Naive B cell (primary cell): ENCODE data around the gene ADA. TPM values are rescaled to one million over a fixed set of nuclear protein-coding genes. Genes with fewer than 3 reads are reported as not detected.
A peak's percentile ranks its signal among the peaks of the same experiment; 100 is the strongest.

Source experiments
- ATAC-seq, 2 donors: fragments of 150-1000 bp; cut with Tn5 transposase; 2 replicates each; pipeline ENCODE4 v1.10.0; 2021; ENCODE audit warnings: low read depth in 2 of 2, mild to moderate bottlenecking in 2 of 2, moderate library complexity in 2 of 2
- DNase-seq: peaks from one replicate; pipeline ENCODE4 v3.0.0; 2022
- H3K27ac Mint-ChIP-seq, 6 donors: one replicate each; pipeline ENCODE4 v1.8.0; 2020 to 2022; ENCODE audit warnings: mild to moderate bottlenecking in 6 of 6, mixed read lengths in 6 of 6, moderate library complexity in 5 of 6, inconsistent platforms in 2 of 6
- H3K27me3 Mint-ChIP-seq, 3 donors: one replicate each; pipeline ENCODE4 v1.8.0; 2021 to 2022; ENCODE audit warnings: mixed read lengths in 3 of 3, mild to moderate bottlenecking in 1 of 3
- H3K36me3 Mint-ChIP-seq, 2 donors: one replicate each; pipeline ENCODE4 v1.8.0; 2020 to 2022; ENCODE audit warnings: mixed read lengths in 2 of 2, inconsistent platforms in 1 of 2, mild to moderate bottlenecking in 1 of 2
- H3K4me1 Mint-ChIP-seq, 3 donors: one replicate each; pipeline ENCODE4 v1.8.0; 2020 to 2022; ENCODE audit warnings: mixed read lengths in 3 of 3, inconsistent platforms in 1 of 3, mild to moderate bottlenecking in 1 of 3, moderate library complexity in 1 of 3
- H3K4me3 Mint-ChIP-seq, 8 donors: one replicate each; pipeline ENCODE4 v1.8.0; 2020 to 2022; ENCODE audit warnings: mild to moderate bottlenecking in 8 of 8, mixed read lengths in 8 of 8, moderate library complexity in 8 of 8, inconsistent platforms in 2 of 8
- H3K9me3 Mint-ChIP-seq, 7 donors: one replicate each; pipeline ENCODE4 v1.8.0; 2020 to 2022; ENCODE audit warnings: mixed read lengths in 7 of 7, mild to moderate bottlenecking in 5 of 7, inconsistent platforms in 2 of 7, moderate library complexity in 1 of 7
- polyA plus RNA-seq, 6 donors: library from polyadenylated mRNA; unstranded; fragments of 300-500 nt; fragmentation: Illumina TruSeq; gene quantifications; one replicate each; pipeline ENCODE4 v1.2.3, GENCODE V29; 2021; ENCODE audit warnings: low read depth in 6 of 6

Gene ADA
- polyA plus RNA-seq, 6 donors from 2014 or later = 1.7 to 7.6 (median 4.6) TPM

GRCh38 chr20:44633872-44634600 lies 17.5 kb downstream of the ADA start:
- no peak overlapping the region for H3K27ac Mint-ChIP-seq
- H3K27me3 Mint-ChIP-seq = no peaks in the 10 kb centered on the region
- H3K4me3 Mint-ChIP-seq = no peak overlapping the region
- peaks cover 5 to 20% (median 7%) of the 10 kb centered on the region in 3 donors for H3K4me1 Mint-ChIP-seq
- no peaks in the 10 kb centered on the region for H3K9me3 Mint-ChIP-seq
- peaks cover 0 to 4% of the 10 kb centered on the region in 2 donors for H3K36me3 Mint-ChIP-seq
- no peak for DNase-seq
- no peak for ATAC-seq

DNA sequence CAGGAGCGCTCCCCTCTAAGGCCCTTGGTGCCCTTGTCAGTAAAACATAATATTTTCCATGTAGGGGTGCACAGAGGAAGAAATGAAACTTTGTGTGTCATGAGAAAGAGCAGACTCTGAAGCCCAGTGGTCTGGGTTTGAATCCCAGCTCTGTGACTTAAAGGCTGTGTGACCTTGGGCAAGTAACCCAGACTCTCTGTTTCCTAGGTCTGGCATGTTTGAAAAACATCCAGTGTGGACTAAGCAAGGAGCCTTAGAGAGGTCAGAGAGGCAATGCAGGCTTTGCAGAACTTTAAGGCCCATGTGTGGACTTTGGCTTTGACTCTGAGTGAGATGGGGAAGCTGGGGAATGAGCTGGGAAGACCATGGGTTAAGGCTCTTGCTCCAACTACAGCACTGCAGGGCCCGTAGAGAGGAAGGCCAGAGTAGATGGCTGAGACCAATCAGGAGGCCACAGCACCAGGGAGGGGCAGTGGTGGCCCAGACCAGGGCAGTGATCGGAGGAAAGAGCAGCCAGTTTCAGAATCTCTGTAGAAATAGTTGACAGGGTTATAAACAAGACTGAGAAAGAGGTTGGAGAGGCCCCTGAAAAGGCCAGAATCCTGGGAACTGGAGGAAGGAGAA lies 18.2 kb downstream of the ADA start:
- Mint-ChIP-seq H3K27ac (peak overlapping the region in 3 of 6 donors; percentile 44 to 86 (median 53)), H3K4me3 (peak overlapping the region in 2 of 8 donors; percentile 51 to 80), H3K27me3 (no peaks in the 10 kb centered on the region), H3K9me3 (no peaks in the 10 kb centered on the region), H3K36me3 (no peaks in the 10 kb centered on the region), H3K4me1 (peaks cover 5 to 20% (median 7%) of the 10 kb centered on the region in 3 donors)
- no peak for DNase-seq
- ATAC-seq = no peak

DNA sequence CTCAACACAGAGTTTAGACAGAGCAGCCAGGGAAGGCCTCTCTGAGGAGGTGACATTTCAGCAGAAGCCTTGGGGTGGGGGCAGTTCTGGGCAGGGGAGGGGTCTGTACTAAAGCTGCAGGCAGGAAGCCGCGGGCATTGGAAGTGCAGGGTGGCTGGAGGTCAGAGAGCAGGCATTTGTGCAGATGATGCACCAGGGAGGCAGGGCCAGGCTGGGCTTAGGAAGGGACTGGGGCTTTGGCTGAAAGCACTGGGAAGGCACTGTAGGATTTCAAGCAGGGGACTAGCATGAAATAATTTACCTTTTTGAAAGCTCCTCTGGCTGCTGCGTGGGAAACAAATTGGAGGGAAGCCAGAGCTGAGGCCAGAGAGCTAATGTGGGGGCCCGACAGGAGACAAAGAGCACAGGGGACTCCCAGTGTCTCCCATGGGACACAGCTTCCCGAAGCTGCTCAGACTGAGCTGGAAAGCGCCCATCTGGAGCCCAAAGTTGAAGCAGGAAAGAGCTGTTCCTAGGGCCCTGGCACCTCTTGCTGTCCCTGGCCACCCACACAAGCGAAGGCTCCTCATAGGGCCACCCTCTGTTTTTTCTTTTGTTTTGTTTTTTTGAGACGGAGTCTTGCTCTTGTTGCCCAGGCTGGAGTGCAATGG lies 19.3 kb downstream of the ADA start:
- Mint-ChIP-seq H3K36me3 (no peaks in the 10 kb centered on the region), H3K4me3 (no peak overlapping the region), H3K27me3 (no peaks in the 10 kb centered on the region), H3K9me3 (no peaks in the 10 kb centered on the region), H3K4me1 (peaks cover 5 to 20% (median 7%) of the 10 kb centered on the region in 3 donors), H3K27ac (peak overlapping the region in 2 of 6 donors; percentile 24 to 32)
- no peak for ATAC-seq
- DNase-seq = no peak

DNA sequence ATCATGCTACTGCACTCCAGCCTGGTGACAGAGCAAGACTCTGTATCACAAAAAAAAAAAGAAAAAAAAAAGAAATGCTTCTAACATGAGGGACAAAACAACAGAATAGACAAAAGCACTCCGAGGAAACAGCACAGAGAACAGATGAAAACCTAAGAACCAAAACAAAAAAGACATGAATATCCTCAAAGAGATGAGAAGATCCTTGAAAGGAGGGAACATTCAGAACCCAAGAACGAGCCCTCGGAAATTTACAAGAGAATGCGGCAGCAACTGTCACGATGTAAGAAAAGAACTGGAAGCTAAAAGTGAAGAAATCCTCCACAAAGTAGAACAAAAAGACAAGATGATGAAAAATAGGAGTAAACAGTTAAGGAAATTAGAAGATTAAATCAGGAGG lies 21.2 kb downstream of the ADA start:
- ATAC-seq (no peak), DNase-seq (no peak)
- H3K9me3 Mint-ChIP-seq = no peaks in the 10 kb centered on the region
- no peaks in the 10 kb centered on the region for H3K27me3 Mint-ChIP-seq
- H3K4me1 Mint-ChIP-seq = peaks cover 7 to 28% (median 8%) of the 10 kb centered on the region in 3 donors
- H3K27ac Mint-ChIP-seq = peak overlapping the region in 3 of 6 donors; percentile 1 to 73 (median 23)
- H3K4me3 Mint-ChIP-seq = no peak overlapping the region
- H3K36me3 Mint-ChIP-seq = no peaks in the 10 kb centered on the region

GRCh38 chr20:44629542-44629941 lies 22.0 kb downstream of the ADA start:
- no peaks in the 10 kb centered on the region for H3K36me3 Mint-ChIP-seq
- peaks cover 7 to 28% (median 10%) of the 10 kb centered on the region in 3 donors for H3K4me1 Mint-ChIP-seq
- ATAC-seq (no peak), DNase-seq (no peak)
- no peaks in the 10 kb centered on the region for H3K27me3 Mint-ChIP-seq
- H3K9me3 Mint-ChIP-seq = no peaks in the 10 kb centered on the region
- H3K27ac Mint-ChIP-seq = peak overlapping the region in 1 of 6 donors; percentile 1
- H3K4me3 Mint-ChIP-seq = peak overlapping the region in 1 of 8 donors; percentile 9

DNA sequence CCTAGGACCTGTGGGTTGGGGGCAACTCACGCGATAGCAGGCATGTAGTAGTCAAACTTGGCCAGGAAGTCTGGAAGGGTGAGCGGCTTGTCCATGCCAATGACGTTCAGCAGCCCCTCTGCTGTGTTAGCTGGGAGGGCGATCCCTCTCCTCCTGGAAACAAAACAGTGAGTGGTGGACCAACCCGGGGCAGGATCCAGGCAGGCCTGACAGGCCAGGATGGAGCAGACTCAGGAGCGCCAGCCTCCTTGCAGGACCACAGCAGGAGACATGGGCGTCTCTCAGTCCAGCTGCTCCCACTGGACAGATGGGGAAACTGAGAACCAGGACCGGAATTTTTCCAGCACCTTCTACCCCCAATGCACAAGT lies 22.5 kb downstream of the ADA start:
- Mint-ChIP-seq H3K27ac (no peak overlapping the region), H3K27me3 (no peaks in the 10 kb centered on the region), H3K9me3 (no peaks in the 10 kb centered on the region), H3K4me1 (peaks cover 7 to 28% (median 10%) of the 10 kb centered on the region in 3 donors), H3K4me3 (peak overlapping the region in 1 of 8 donors; percentile 9), H3K36me3 (no peaks in the 10 kb centered on the region)
- ATAC-seq (no peak), DNase-seq (no peak)

DNA sequence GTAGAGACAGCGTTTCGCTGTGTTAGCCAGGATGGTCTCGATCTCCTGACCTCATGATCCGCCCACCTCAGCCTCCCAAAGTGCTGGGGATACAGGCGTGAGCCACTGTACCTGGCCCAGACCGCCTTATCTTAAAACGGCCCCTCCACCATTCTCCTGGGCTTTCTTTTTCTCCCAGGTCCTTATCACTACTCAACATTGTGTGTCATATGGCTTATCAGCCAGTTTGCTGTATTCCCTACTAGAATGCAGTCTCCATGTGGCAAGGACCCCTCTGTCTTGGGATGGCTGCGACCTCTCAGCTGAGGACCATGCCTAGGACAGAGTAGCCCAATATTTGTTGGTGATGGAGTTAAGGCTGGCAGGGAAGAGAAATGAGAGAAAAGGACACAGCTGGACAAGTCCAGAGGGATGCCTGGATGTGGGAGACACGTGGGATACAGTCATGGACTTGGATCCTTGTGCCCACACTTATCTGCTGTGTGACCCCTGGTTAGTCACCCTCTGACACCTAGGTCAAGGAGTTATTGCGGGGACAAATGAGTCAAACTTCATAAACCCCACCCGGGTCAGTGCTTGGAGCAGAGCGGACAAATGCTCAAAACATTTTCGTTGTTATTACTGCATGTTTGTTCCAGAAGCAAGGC lies 24.0 kb downstream of the ADA start:
- ATAC-seq (no peak), DNase-seq (no peak)
- Mint-ChIP-seq H3K36me3 (no peaks in the 10 kb centered on the region), H3K4me1 (peaks cover 7 to 24% (median 11%) of the 10 kb centered on the region in 3 donors), H3K27me3 (no peaks in the 10 kb centered on the region), H3K9me3 (peaks cover 0 to 2% (median 0%) of the 10 kb centered on the region in 7 donors), H3K4me3 (no peak overlapping the region), H3K27ac (peak overlapping the region in 2 of 6 donors; percentile 18 to 49)

DNA sequence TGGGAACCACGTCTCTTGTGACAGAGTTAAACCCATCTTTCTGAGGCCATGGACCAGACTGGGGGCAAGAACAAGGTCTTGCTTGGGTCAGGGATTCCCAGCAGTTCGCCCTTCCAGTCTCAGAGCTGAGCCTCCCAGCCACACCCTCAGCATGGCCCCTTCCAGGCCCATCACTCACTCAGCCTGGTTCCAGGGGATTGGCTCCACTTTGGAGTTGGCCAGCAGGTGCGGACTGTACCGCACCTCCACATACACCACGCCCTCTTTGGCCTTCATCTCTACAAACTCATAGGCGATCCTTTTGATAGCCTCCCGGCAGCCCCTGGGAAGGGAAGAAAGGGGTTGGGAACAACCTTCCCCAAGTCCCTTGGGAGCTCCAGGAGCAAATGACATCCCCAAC lies 25.2 kb downstream of the ADA start:
- Mint-ChIP-seq H3K27me3 (no peaks in the 10 kb centered on the region), H3K36me3 (peaks cover 0 to 4% of the 10 kb centered on the region in 2 donors), H3K27ac (peak overlapping the region in 3 of 6 donors; percentile 49 to 94 (median 86)), H3K4me1 (peaks cover 0 to 14% (median 11%) of the 10 kb centered on the region in 3 donors), H3K4me3 (peak overlapping the region in 1 of 8 donors; percentile 15), H3K9me3 (peaks cover 0 to 2% (median 0%) of the 10 kb centered on the region in 7 donors)
- DNase-seq (no peak), ATAC-seq (no peak)

GRCh38 chr20:44625361-44625760 lies 26.1 kb downstream of the ADA start:
- ATAC-seq (no peak), DNase-seq (no peak)
- peaks cover 0 to 2% (median 0%) of the 10 kb centered on the region in 7 donors for H3K9me3 Mint-ChIP-seq
- peak overlapping the region in 2 of 6 donors; percentile 81 for H3K27ac Mint-ChIP-seq
- no peak overlapping the region for H3K4me3 Mint-ChIP-seq
- no peaks in the 10 kb centered on the region for H3K27me3 Mint-ChIP-seq
- H3K36me3 Mint-ChIP-seq = peaks cover under 1 to 4% of the 10 kb centered on the region in 2 donors
- H3K4me1 Mint-ChIP-seq = peaks cover 2 to 14% (median 11%) of the 10 kb centered on the region in 3 donors

DNA sequence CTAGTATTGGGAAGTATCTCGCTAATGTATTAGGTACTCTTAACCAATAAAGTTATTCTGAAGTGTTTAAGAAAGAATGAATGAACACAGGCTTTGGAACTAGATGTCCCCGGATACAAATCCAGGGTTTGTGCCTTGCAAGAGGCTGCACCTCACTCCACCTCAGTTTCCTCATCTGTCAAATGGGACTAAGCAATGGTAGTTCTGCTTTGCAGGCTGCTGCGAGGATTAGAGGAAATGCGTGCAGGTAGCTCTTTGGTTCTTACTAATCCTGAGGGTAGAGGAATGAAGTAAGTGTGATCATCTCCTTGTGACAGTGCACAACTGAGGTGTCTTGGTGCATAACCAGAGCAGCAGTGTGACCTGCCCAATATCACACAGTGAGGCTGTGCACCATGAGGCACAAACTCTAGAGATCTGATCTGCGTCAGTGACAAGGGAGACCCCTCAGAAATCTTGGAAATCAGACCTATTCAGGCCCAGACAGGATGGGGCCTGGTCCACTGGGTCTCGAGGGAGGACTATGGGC lies 26.7 kb downstream of the ADA start:
- peaks cover 0 to 2% (median 0%) of the 10 kb centered on the region in 7 donors for H3K9me3 Mint-ChIP-seq
- no peaks in the 10 kb centered on the region for H3K27me3 Mint-ChIP-seq
- ATAC-seq (no peak), DNase-seq (no peak)
- H3K27ac Mint-ChIP-seq = peak overlapping the region in 2 of 6 donors; percentile 36 to 80
- peaks cover 4 to 19% (median 11%) of the 10 kb centered on the region in 3 donors for H3K4me1 Mint-ChIP-seq
- no peak overlapping the region for H3K4me3 Mint-ChIP-seq
- peaks cover 4 to 6% of the 10 kb centered on the region in 2 donors for H3K36me3 Mint-ChIP-seq

DNA sequence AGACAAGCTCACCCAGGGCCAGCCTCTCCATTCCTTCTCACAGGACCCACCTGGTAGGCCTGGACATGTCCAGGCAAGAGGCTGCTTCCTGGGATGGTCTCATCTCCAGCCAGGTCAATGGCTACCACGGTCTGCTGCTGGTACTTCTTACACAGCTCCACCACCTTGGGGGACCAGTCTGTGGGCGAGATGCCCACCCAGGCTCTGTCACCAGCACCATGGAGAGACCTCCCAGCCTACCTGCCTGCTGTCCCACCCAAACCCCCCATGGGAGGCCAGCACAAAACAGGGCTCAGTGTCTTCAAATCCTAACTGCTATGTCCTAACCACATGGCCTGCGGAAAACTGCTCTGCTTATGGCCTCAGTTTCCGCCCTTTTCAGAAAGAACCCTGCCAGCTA lies 27.3 kb downstream of the ADA start:
- Mint-ChIP-seq H3K27ac (peak overlapping the region in 1 of 6 donors; percentile 36), H3K4me3 (no peak overlapping the region), H3K9me3 (peaks cover 0 to 2% (median 0%) of the 10 kb centered on the region in 7 donors), H3K36me3 (peaks cover 4 to 13% of the 10 kb centered on the region in 2 donors), H3K27me3 (no peaks in the 10 kb centered on the region), H3K4me1 (peaks cover 8 to 25% (median 11%) of the 10 kb centered on the region in 3 donors)
- ATAC-seq (no peak), DNase-seq (no peak)

- peaks cover 4 to 13% of the 10 kb centered on the region in 2 donors for H3K36me3 Mint-ChIP-seq
- peak overlapping the region in 3 of 6 donors; percentile 41 to 82 (median 56) for H3K27ac Mint-ChIP-seq
- H3K4me1 Mint-ChIP-seq = peaks cover 16 to 35% (median 21%) of the 10 kb centered on the region in 3 donors
- DNase-seq (no peak), ATAC-seq (no peak)
- H3K4me3 Mint-ChIP-seq = no peak overlapping the region
- H3K9me3 Mint-ChIP-seq = peaks cover 0 to 2% (median 0%) of the 10 kb centered on the region in 7 donors
- no peaks in the 10 kb centered on the region for H3K27me3 Mint-ChIP-seq
These were observed 28.8 kb downstream of the ADA start for GRCh38 chr20:44622501-44623270.
